GM12878 (cell line): ENCODE data around the gene PKP4. TPM values are rescaled to one million over a fixed set of nuclear protein-coding genes. Genes with fewer than 3 reads are reported as not detected.

Source experiments
- ATAC-seq: fragments of 200-7000 bp; cut with Tn5 transposase; 3 replicates; pipeline ENCODE4 v1.9.1; 2020; ENCODE audit warnings: mild to moderate bottlenecking, moderate library complexity
- BruUV-seq: library from RNA; stranded (reverse); fragments of 400-500 nt; replicated peaks from 2 replicates; lab custom pipeline; 2021; lab: Mats Ljungman, UMichigan
- CTCF ChIA-PET: fragments of 300-600 bp; sonication (Branson Sonifier 250); formaldehyde crosslinking; extraction: SDS; loops from one replicate; lab custom pipeline; 2021; ENCODE audit warnings: inconsistent platforms; lab: Yijun Ruan, JAX
- POLR2A ChIA-PET: fragments of 350-600 bp; formaldehyde crosslinking; extraction: SDS; loops from one replicate; lab custom pipeline; 2021; ENCODE audit warnings: inconsistent platforms; lab: Charles Lee
- RAD21 ChIA-PET: fragments of 300-600 bp; sonication (Branson Sonifier 250); formaldehyde crosslinking; loops from one replicate; lab custom pipeline; 2023; ENCODE audit warnings: antibody characterized with exemption; ENCODE audit not compliant: unreplicated experiment; lab: Charles Lee
- SMC1A ChIA-PET: fragments of 300-600 bp; sonication (Branson Sonifier 250); formaldehyde crosslinking; loops from one replicate; lab custom pipeline; 2023; ENCODE audit not compliant: unreplicated experiment, uncharacterized antibody; lab: Charles Lee
- DNase-seq: peaks from one replicate; pipeline ENCODE4 v3.0.0-alpha.2; 2011; ENCODE audit warnings: low read depth, low spot score
- FAIRE-seq: peaks from 3 replicates; lab custom pipeline; 2011; peaks lifted over from hg19 to GRCh38; lab: Jason Lieb, UNC
- H2AFZ ChIP-seq: 2 replicates; pipeline ENCODE4 v1.6.0; 2011; ENCODE audit warnings: low read depth, low read length, control low read depth; ENCODE audit not compliant: control insufficient read depth
- H3K27ac ChIP-seq: 2 replicates; pipeline ENCODE4 v1.5.1; 2011; ENCODE audit warnings: control low read depth; ENCODE audit not compliant: control insufficient read depth, insufficient read depth
- H3K27me3 ChIP-seq, 2 experiments: replicated peaks in 1 of 2; 2 replicates each; pipeline versions ENCODE4 v1.6.0 to v1.6.1; 2011; ENCODE audit warnings: low read length in 1 of 2; ENCODE audit not compliant: control insufficient read depth in 2 of 2, insufficient read depth in 2 of 2
- H3K36me3 ChIP-seq, 2 experiments: 2 replicates each; pipeline ENCODE4 v1.5.1; 2011; ENCODE audit warnings: low read length in 1 of 2; ENCODE audit not compliant: control insufficient read depth in 2 of 2, insufficient read depth in 2 of 2
- H3K4me1 ChIP-seq: 2 replicates; pipeline ENCODE4 v1.6.1; 2011; ENCODE audit warnings: mild to moderate bottlenecking, low read length, moderate library complexity, mixed read lengths; ENCODE audit not compliant: control insufficient read depth, insufficient read depth
- H3K4me2 ChIP-seq: 2 replicates; pipeline ENCODE4 v1.6.0; 2011; ENCODE audit warnings: control low read depth; ENCODE audit not compliant: control insufficient read depth, insufficient read depth
- H3K4me3 ChIP-seq: fragments of 200-600 bp; sonication (generic); 2 replicates; pipeline ENCODE4 v1.5.1; 2016
- H3K79me2 ChIP-seq: 2 replicates; pipeline ENCODE4 v1.6.0; 2011; ENCODE audit warnings: low read length; ENCODE audit not compliant: control insufficient read depth, insufficient read depth
- H3K9ac ChIP-seq: 2 replicates; pipeline ENCODE4 v1.8.0; 2011; ENCODE audit warnings: low read length, control low read depth, mixed read lengths; ENCODE audit not compliant: control insufficient read depth, insufficient read depth
- H3K9me3 ChIP-seq: replicated peaks from 3 replicates; pipeline ENCODE4 v1.5.1; 2011; ENCODE audit warnings: mild to moderate bottlenecking, low read length; ENCODE audit not compliant: control insufficient read depth, insufficient read depth
- H4K20me1 ChIP-seq: 2 replicates; pipeline ENCODE4 v1.6.0; 2011; ENCODE audit not compliant: control insufficient read depth, insufficient read depth
- BCL11A ChIP-seq: IDR thresholded peaks from 2 replicates; pipeline ENCODE4 v1.6.1; 2011; ENCODE audit warnings: low read depth, low read length
- CBFB ChIP-seq: IDR thresholded peaks from 2 replicates; pipeline ENCODE4 v1.6.1; 2016; ENCODE audit warnings: antibody characterized with exemption, low read depth
- FOS ChIP-seq: IDR thresholded peaks from 3 replicates; pipeline ENCODE4 v1.6.1; 2011; ENCODE audit warnings: borderline replicate concordance; ENCODE audit not compliant: insufficient read length; ENCODE audit errors: extremely low read depth
- NR2C1 ChIP-seq: fragments of 450-650 bp; IDR thresholded peaks from 2 replicates; pipeline ENCODE4 v1.6.1; 2017; ENCODE audit warnings: antibody characterized with exemption, mild to moderate bottlenecking, moderate library complexity
- RFX5 ChIP-seq: IDR thresholded peaks from 2 replicates; pipeline ENCODE4 v1.6.1; 2011; ENCODE audit warnings: low read depth, low read length, improper control_type of control experiment
- SMC3 ChIP-seq: IDR thresholded peaks from 2 replicates; pipeline ENCODE4 v1.6.1; 2011; ENCODE audit warnings: low read length, improper control_type of control experiment, borderline replicate concordance
- SPI1 ChIP-seq: IDR thresholded peaks from 2 replicates; pipeline ENCODE4 v1.6.1; 2011; ENCODE audit warnings: low read depth, mild to moderate bottlenecking, low read length, moderate library complexity, borderline replicate concordance; ENCODE audit not compliant: insufficient read depth
- STAT3 ChIP-seq: IDR thresholded peaks from 2 replicates; pipeline ENCODE4 v1.6.1; 2011; ENCODE audit warnings: low read depth, low read length, improper control_type of control experiment
- TAF1 ChIP-seq: IDR thresholded peaks from 2 replicates; pipeline ENCODE4 v1.6.1; 2011; ENCODE audit warnings: mild to moderate bottlenecking, low read depth, low read length, borderline replicate concordance
- TCF12 ChIP-seq: IDR thresholded peaks from 2 replicates; pipeline ENCODE4 v1.6.1; 2011; ENCODE audit warnings: low read depth, mild to moderate bottlenecking, low read length
- WGBS: methylation state at CpG from one replicate; pipeline ENCODE4 v1.1.6; 2016; ENCODE audit warnings: low lambda C conversion rate; ENCODE audit not compliant: insufficient replicate concordance, insufficient coverage; ENCODE audit errors: missing lambda C conversion rate; 5-methylcytosine and 5-hydroxymethylcytosine counted together
- in situ Hi-C: fragments of 300-500 bp; cut with MboI; formaldehyde crosslinking; loops from 9 replicates; pipeline ENCODE4 v1.14.3; 2018; ENCODE audit warnings: mixed read lengths
- intact Hi-C: fragments of 100-400 bp; cut with micrococcal nuclease; formaldehyde crosslinking; loops from one replicate; pipeline ENCODE4 v1.14.2; 2022; ENCODE audit not compliant: unreplicated experiment
- polyA plus RNA-seq, 11 experiments: library from polyadenylated mRNA; depleted of rRNA in 4 of 11; unstranded in 6 of 11; stranded (reverse) in 5 of 11; fragments of >200 nt; fragmentation: Nextera tagmentation in 4 of 11; fragmentation: Illumina TruSeq in 1 of 11; extraction: Ambion mirVana in 4 of 11; extraction: Trizol in 1 of 11; gene quantifications; 1 replicate in 1 of 11; 2 replicates in 10 of 11; pipeline versions ENCODE4 v1.2.1 to v1.2.3, GENCODE V29; 2011 to 2016; ENCODE audit warnings: inconsistent platforms in 2 of 11, missing spikeins in 2 of 11, low read depth in 1 of 11
- total RNA-seq, 4 experiments: library from RNA; depleted of rRNA in 3 of 4; stranded (reverse); fragments of >200 nt in 3 of 4; fragmentation: Illumina TruSeq in 1 of 4; extraction: Trizol in 1 of 4; gene quantifications; 2 replicates each; pipeline versions ENCODE4 v1.2.1 to v1.2.3, GENCODE V29; 2013 to 2021
- TF ChIP-seq, protein P1 (sequence below): fragments of 150-350 bp; IDR thresholded peaks from 2 replicates; pipeline ENCODE4 v1.6.1; 2014; ENCODE audit warnings: mild to moderate bottlenecking, low read depth, low read length
- TF ChIP-seq, protein P2 (sequence below), 3 experiments: IDR thresholded peaks in 2 of 3; conservative IDR thresholded peaks in 1 of 3; 2 replicates each; pipeline ENCODE4 v1.5.1; 2011; ENCODE audit warnings: low read depth in 3 of 3, low read length in 3 of 3, mild to moderate bottlenecking in 3 of 3, control low read depth in 2 of 3, moderate library complexity in 2 of 3, inconsistent platforms in 1 of 3, mixed read lengths in 1 of 3; ENCODE audit not compliant: control insufficient read depth in 2 of 3, insufficient read depth in 1 of 3; ENCODE audit errors: extremely low read depth in 1 of 3
- TF ChIP-seq, protein P3 (sequence below): fragments of 450-650 bp; IDR thresholded peaks from 2 replicates; pipeline ENCODE4 v1.6.1; 2017; ENCODE audit warnings: low read depth, mild to moderate bottlenecking, moderate library complexity

The PKP4 gene
- total and polyA plus RNA-seq, 10 of the 15 experiments (the other 5 are each of a cell fraction or from before 2014, with no cell fraction given), result 4.8 to 35.8 (median 17.7) TPM

DNA sequence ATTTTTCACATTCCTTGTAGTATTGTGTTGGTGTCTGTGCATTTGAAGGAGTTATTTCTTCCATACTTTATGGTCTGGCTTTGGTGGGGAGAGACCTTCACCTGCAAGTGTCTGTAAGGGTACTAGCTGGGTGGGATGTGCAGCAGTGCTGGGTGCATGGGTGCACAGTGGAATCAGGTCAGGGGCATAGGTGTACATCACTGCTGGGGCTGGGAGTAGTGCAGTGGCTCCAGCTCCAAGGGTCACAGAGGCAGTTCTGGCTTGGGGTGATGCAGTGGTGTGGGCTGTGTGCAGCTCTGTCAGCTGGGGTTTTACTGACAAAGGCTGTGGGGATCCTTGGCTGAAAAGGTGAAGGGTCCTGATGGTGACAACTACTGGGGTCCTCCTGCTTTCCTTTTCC lies 45.0 kb upstream of the PKP4 start:
- Histone ChIP-seq H2AFZ (no peak overlapping the region), H3K27me3 (no peaks in the 10 kb centered on the region)
- POLR2A ChIA-PET, result no interaction called here
- TF ChIP-seq SMC3 (no peak), STAT3 (no peak), SPI1 (no peak)
- TF ChIP-seq, protein P1, sequence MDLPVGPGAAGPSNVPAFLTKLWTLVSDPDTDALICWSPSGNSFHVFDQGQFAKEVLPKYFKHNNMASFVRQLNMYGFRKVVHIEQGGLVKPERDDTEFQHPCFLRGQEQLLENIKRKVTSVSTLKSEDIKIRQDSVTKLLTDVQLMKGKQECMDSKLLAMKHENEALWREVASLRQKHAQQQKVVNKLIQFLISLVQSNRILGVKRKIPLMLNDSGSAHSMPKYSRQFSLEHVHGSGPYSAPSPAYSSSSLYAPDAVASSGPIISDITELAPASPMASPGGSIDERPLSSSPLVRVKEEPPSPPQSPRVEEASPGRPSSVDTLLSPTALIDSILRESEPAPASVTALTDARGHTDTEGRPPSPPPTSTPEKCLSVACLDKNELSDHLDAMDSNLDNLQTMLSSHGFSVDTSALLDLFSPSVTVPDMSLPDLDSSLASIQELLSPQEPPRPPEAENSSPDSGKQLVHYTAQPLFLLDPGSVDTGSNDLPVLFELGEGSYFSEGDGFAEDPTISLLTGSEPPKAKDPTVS, result no peak
- TF ChIP-seq, all 136 proteins: peak for 0
- no peaks in the 10 kb centered on the region for H3K4me1 ChIP-seq
- no peaks in the 10 kb centered on the region for H3K79me2 ChIP-seq
- ChIA-PET CTCF (interaction anchor here (0.8 kb wide), 1 partner anchor 333 kb away, joined by 3 read pairs; no protein-coding TSS in a partner anchor), RAD21 (no interaction called here), SMC1A (no interaction called here)
- H3K4me2 ChIP-seq, result no peak overlapping the region
- no peak overlapping the region for H3K27ac ChIP-seq
- no peaks in the 10 kb centered on the region for H4K20me1 ChIP-seq
- H3K9ac ChIP-seq, result no peak overlapping the region
- no TSS peak for BruUV-seq
- DNase-seq (no peak), ATAC-seq (no peak), FAIRE-seq (no peak)
- no peak overlapping the region for H3K4me3 ChIP-seq
- in situ Hi-C loops, result no loop called here
- intact Hi-C loops, result no loop called here
- H3K36me3 ChIP-seq, result no peaks in the 10 kb centered on the region
- no peaks in the 10 kb centered on the region; the same call in 2 of the 3 replicates for H3K9me3 ChIP-seq

DNA sequence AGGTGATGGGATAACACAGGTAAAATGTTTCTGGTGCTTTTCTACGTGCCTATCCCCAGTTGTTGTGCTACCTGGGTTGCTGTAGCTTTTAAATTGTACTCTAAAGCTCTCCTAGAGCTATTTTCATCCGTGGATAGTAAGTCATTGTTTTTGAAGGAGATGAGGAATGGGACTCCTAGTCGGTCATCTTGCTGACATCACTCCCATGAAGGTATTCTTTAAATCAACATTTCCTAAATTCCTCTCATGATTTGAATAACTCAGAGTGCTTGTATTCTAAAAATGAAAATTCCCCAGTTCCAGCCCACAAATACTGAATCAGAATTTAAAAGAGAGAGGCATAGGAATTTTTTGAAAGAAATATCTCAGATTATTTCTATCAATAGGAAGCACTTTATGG lies 44.5 kb upstream of the PKP4 start:
- Histone ChIP-seq H3K27me3 (no peaks in the 10 kb centered on the region), H3K79me2 (no peaks in the 10 kb centered on the region), H4K20me1 (no peaks in the 10 kb centered on the region), H2AFZ (no peak overlapping the region), H3K4me1 (no peaks in the 10 kb centered on the region), H3K27ac (no peak overlapping the region), H3K9ac (no peak overlapping the region), H3K9me3 (no peaks in the 10 kb centered on the region; the same call in 2 of the 3 replicates), H3K4me3 (no peak overlapping the region), H3K36me3 (no peaks in the 10 kb centered on the region), H3K4me2 (no peak overlapping the region)
- intact Hi-C loops, result no loop called here
- ChIA-PET POLR2A (no interaction called here), SMC1A (no interaction called here), RAD21 (no interaction called here), CTCF (no interaction called here)
- no TSS peak for BruUV-seq
- DNase-seq (no peak), FAIRE-seq (no peak), ATAC-seq (no peak)
- in situ Hi-C loops, result no loop called here
- 2% methylated on average over 3 of the region's 3 CpGs for WGBS
- TF ChIP-seq, protein P2, sequence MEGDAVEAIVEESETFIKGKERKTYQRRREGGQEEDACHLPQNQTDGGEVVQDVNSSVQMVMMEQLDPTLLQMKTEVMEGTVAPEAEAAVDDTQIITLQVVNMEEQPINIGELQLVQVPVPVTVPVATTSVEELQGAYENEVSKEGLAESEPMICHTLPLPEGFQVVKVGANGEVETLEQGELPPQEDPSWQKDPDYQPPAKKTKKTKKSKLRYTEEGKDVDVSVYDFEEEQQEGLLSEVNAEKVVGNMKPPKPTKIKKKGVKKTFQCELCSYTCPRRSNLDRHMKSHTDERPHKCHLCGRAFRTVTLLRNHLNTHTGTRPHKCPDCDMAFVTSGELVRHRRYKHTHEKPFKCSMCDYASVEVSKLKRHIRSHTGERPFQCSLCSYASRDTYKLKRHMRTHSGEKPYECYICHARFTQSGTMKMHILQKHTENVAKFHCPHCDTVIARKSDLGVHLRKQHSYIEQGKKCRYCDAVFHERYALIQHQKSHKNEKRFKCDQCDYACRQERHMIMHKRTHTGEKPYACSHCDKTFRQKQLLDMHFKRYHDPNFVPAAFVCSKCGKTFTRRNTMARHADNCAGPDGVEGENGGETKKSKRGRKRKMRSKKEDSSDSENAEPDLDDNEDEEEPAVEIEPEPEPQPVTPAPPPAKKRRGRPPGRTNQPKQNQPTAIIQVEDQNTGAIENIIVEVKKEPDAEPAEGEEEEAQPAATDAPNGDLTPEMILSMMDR (IDR thresholded peaks at IDR 0.05 in 2 of 3, conservative IDR thresholded peaks at IDR 0.05 in 1 of 3; ENCODE audit: control insufficient read depth in 2 of 3, extremely low read depth in 1 of 3, insufficient read depth in 1 of 3, low read depth in 3 of 3, low read length in 3 of 3), result no peak
- TF ChIP-seq BCL11A (no peak), TCF12 (no peak), TAF1 (no peak), CBFB (no peak), RFX5 (no peak), NR2C1 (no peak), FOS (no peak)
- TF ChIP-seq, protein P3, sequence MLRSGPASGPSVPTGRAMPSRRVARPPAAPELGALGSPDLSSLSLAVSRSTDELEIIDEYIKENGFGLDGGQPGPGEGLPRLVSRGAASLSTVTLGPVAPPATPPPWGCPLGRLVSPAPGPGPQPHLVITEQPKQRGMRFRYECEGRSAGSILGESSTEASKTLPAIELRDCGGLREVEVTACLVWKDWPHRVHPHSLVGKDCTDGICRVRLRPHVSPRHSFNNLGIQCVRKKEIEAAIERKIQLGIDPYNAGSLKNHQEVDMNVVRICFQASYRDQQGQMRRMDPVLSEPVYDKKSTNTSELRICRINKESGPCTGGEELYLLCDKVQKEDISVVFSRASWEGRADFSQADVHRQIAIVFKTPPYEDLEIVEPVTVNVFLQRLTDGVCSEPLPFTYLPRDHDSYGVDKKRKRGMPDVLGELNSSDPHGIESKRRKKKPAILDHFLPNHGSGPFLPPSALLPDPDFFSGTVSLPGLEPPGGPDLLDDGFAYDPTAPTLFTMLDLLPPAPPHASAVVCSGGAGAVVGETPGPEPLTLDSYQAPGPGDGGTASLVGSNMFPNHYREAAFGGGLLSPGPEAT, result no peak
